Neural cell (in vitro differentiated cells): Measurements from ENCODE around the gene ZNF462. TPM values are rescaled to one million over a fixed set of nuclear protein-coding genes. Genes with fewer than 3 reads are reported as not detected.

Experiments used
- H2AFZ ChIP-seq: fragments of 200-600, 300-800 bp; sonication (generic), shearing (Covaris generic); 2 replicates; pipeline ENCODE4 v1.6.0; 2014; ENCODE audit warnings: low read depth, mild to moderate bottlenecking, antibody characterized with exemption, low read length, moderate library complexity
- H3F3A ChIP-seq: fragments of 200-600 bp; shearing (Covaris generic); 2 replicates; pipeline ENCODE4 v1.6.1; 2016; ENCODE audit warnings: mild to moderate bottlenecking, moderate library complexity, mixed read lengths, antibody characterized with exemption, low read length; ENCODE audit not compliant: insufficient read depth, poor library complexity, severe bottlenecking
- H3K27ac ChIP-seq: fragments of 200-600, 300-800 bp; sonication (generic), shearing (Covaris generic); 2 replicates; pipeline ENCODE4 v1.5.1; 2014; ENCODE audit warnings: mild to moderate bottlenecking, low read length, moderate library complexity
- H3K27me3 ChIP-seq: fragments of 300-800, 200-600 bp; sonication (generic), shearing (Covaris generic); 2 replicates; pipeline ENCODE4 v1.6.0; 2014; ENCODE audit warnings: mild to moderate bottlenecking, low read depth, low read length, moderate library complexity; ENCODE audit not compliant: insufficient read depth
- H3K36me3 ChIP-seq: fragments of 300-800, 200-600 bp; sonication (generic), shearing (Covaris generic); 2 replicates; pipeline ENCODE4 v1.5.1; 2014; ENCODE audit warnings: mild to moderate bottlenecking, antibody characterized with exemption, low read length, moderate library complexity; ENCODE audit not compliant: insufficient read depth
- H3K4me2 ChIP-seq: fragments of 300-800, 200-600 bp; sonication (generic), shearing (Covaris generic); 2 replicates; pipeline ENCODE4 v1.6.0; 2014; ENCODE audit warnings: mild to moderate bottlenecking, low read length
- H3K4me3 ChIP-seq: fragments of 300-800, 200-600 bp; sonication (generic), shearing (Covaris generic); 2 replicates; pipeline ENCODE4 v1.5.1; 2014; ENCODE audit warnings: mild to moderate bottlenecking, low read length, moderate library complexity
- H3K79me2 ChIP-seq: fragments of 200-600 bp; shearing (Covaris generic); replicated peaks from 2 replicates; pipeline ENCODE4 v1.6.0; 2014; ENCODE audit warnings: mild to moderate bottlenecking, low read length, moderate library complexity; ENCODE audit not compliant: insufficient read depth
- H3K9ac ChIP-seq: fragments of 300-800, 200-600 bp; sonication (generic), shearing (Covaris generic); 2 replicates; pipeline ENCODE4 v1.6.1; 2016; ENCODE audit warnings: mild to moderate bottlenecking, low read length, mixed read lengths
- H3K9me2 ChIP-seq: fragments of 200-600 bp; shearing (Covaris generic); 2 replicates; pipeline ENCODE4 v1.6.1; 2016; ENCODE audit warnings: mild to moderate bottlenecking, low read length, mixed read lengths; ENCODE audit not compliant: insufficient read depth
- H3K9me3 ChIP-seq: fragments of 200-600, 300-800 bp; sonication (generic), shearing (Covaris generic); 2 replicates; pipeline ENCODE4 v1.6.1; 2016; ENCODE audit warnings: mild to moderate bottlenecking, mixed run types, low read length, moderate library complexity, mixed read lengths
- H4K20me1 ChIP-seq: fragments of 200-600 bp; shearing (Covaris generic); 2 replicates; pipeline ENCODE4 v1.6.1; 2016; ENCODE audit warnings: mild to moderate bottlenecking, mixed run types; ENCODE audit not compliant: insufficient read depth
- EP300 ChIP-seq: fragments of 450-650 bp; conservative IDR thresholded peaks from 2 replicates; pipeline ENCODE4 v1.6.1; 2014; ENCODE audit warnings: antibody characterized with exemption, mild to moderate bottlenecking, moderate library complexity; ENCODE audit not compliant: poor library complexity, severe bottlenecking
- EZH2 ChIP-seq: fragments of 200-600, 300-800 bp; shearing (Covaris generic), sonication (generic); IDR thresholded peaks from 2 replicates; pipeline ENCODE4 v1.6.1; 2014; ENCODE audit warnings: antibody characterized with exemption, low read length, borderline replicate concordance, mild to moderate bottlenecking; ENCODE audit not compliant: insufficient read depth, poor library complexity, severe bottlenecking
- MXI1 ChIP-seq: fragments of 450-650 bp; conservative IDR thresholded peaks from 2 replicates; pipeline ENCODE4 v1.6.1; 2014; ENCODE audit warnings: antibody characterized with exemption, mild to moderate bottlenecking; ENCODE audit not compliant: poor library complexity, severe bottlenecking
- POLR2AphosphoS5 ChIP-seq: IDR thresholded peaks from 2 replicates; pipeline ENCODE4 v1.6.1; 2012
- RAD21 ChIP-seq: fragments of 450-650 bp; conservative IDR thresholded peaks from 2 replicates; pipeline ENCODE4 v1.6.1; 2014; ENCODE audit warnings: antibody characterized with exemption, mild to moderate bottlenecking, moderate library complexity
- SMC3 ChIP-seq: fragments of 450-650 bp; conservative IDR thresholded peaks from 2 replicates; pipeline ENCODE4 v1.6.1; 2014; ENCODE audit warnings: antibody characterized with exemption, mild to moderate bottlenecking, moderate library complexity; ENCODE audit not compliant: poor library complexity
- TAF1 ChIP-seq: IDR thresholded peaks from 2 replicates; pipeline ENCODE4 v1.6.1; 2012; ENCODE audit warnings: low read depth
- polyA plus RNA-seq: library from polyadenylated mRNA; depleted of rRNA; stranded (reverse); fragments of >200 nt; gene quantifications from 2 replicates; pipeline ENCODE4 v1.2.3, GENCODE V29; 2014
- TF ChIP-seq, protein P1 (sequence below): IDR thresholded peaks from 2 replicates; pipeline ENCODE4 v1.6.1; 2012; ENCODE audit warnings: borderline replicate concordance
- TF ChIP-seq, protein P2 (sequence below): fragments of 450-650 bp; IDR thresholded peaks from 2 replicates; pipeline ENCODE4 v1.5.1; 2014; ENCODE audit warnings: antibody characterized with exemption, mild to moderate bottlenecking, moderate library complexity; ENCODE audit not compliant: poor library complexity, severe bottlenecking

ZNF462 gene
- polyA plus RNA-seq, 1 donor from 2014 or later, result 9.1 TPM

DNA sequence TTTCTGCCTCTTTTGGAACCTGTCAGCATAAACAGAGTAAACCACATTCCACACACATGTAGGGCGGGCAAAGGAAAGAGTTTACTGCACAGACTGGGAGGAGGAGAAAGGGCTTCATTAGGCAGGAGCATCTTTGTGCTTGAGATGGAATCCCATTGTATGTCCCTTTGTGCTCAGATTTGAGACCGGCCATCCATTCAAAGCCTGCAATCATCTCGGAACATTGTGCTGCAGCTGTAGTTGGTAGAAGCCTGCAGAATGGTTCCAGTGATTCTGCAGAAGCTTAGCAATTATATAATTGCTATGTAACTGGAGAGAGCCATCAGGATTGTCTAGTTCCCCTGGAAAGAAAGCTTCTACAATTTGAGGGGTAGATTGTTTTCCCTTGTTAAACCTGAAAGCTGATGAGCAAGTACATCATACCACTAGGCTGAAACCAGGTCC is 16.5 kb downstream of the ZNF462 start:
- H3K79me2 ChIP-seq, result peaks cover 95% of the 10 kb centered on the region

DNA sequence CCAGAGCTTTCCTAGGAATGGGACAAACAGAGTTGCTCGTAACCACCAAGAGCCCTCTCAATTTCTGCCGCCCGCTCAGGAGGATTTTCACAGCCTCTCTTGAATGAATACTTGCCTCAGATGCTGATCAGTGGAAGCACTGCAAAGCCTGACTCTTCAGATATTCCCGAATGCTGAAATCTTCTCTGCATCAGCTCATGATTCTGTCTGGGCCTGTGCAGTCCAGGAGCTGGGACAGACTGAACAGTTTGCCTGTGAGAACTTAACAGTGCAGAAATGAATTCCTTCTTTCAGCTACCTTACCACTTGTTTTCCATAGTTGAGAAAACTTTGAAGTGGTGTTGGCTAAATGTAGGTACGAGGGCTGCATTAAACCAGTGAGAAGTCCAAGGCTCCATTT is 17.1 kb downstream of the ZNF462 start:
- no peak overlapping the region for H3K4me2 ChIP-seq
- H3K9ac ChIP-seq, result no peak overlapping the region
- no peaks in the 10 kb centered on the region for H3K27me3 ChIP-seq
- no peaks in the 10 kb centered on the region for H3K9me3 ChIP-seq
- no peaks in the 10 kb centered on the region for H3K9me2 ChIP-seq
- no peak overlapping the region for H2AFZ ChIP-seq
- peaks cover 4% of the 10 kb centered on the region for H4K20me1 ChIP-seq
- peak overlapping the region; percentile 17 for H3K27ac ChIP-seq
- no peaks in the 10 kb centered on the region for H3K36me3 ChIP-seq
- peaks cover 95% of the 10 kb centered on the region for H3K79me2 ChIP-seq
- TF ChIP-seq SMC3 (no peak), MXI1 (no peak), POLR2AphosphoS5 (no peak)
- no peaks in the 10 kb centered on the region for H3F3A ChIP-seq
- peak overlapping the region; percentile 28 for H3K4me3 ChIP-seq

More for the DNA sequence above, 16.5 kb downstream of the ZNF462 start:
- no peaks in the 10 kb centered on the region for H3K27me3 ChIP-seq
- peaks cover 4% of the 10 kb centered on the region for H4K20me1 ChIP-seq
- TF ChIP-seq TAF1, result no peak
- no peak for TF ChIP-seq EZH2
- no peak for TF ChIP-seq SMC3
- TF ChIP-seq, protein P1, sequence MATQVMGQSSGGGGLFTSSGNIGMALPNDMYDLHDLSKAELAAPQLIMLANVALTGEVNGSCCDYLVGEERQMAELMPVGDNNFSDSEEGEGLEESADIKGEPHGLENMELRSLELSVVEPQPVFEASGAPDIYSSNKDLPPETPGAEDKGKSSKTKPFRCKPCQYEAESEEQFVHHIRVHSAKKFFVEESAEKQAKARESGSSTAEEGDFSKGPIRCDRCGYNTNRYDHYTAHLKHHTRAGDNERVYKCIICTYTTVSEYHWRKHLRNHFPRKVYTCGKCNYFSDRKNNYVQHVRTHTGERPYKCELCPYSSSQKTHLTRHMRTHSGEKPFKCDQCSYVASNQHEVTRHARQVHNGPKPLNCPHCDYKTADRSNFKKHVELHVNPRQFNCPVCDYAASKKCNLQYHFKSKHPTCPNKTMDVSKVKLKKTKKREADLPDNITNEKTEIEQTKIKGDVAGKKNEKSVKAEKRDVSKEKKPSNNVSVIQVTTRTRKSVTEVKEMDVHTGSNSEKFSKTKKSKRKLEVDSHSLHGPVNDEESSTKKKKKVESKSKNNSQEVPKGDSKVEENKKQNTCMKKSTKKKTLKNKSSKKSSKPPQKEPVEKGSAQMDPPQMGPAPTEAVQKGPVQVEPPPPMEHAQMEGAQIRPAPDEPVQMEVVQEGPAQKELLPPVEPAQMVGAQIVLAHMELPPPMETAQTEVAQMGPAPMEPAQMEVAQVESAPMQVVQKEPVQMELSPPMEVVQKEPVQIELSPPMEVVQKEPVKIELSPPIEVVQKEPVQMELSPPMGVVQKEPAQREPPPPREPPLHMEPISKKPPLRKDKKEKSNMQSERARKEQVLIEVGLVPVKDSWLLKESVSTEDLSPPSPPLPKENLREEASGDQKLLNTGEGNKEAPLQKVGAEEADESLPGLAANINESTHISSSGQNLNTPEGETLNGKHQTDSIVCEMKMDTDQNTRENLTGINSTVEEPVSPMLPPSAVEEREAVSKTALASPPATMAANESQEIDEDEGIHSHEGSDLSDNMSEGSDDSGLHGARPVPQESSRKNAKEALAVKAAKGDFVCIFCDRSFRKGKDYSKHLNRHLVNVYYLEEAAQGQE, result no peak
- TF ChIP-seq MXI1, result no peak
- no peak for TF ChIP-seq EP300
- TF ChIP-seq POLR2AphosphoS5, result no peak
- no peaks in the 10 kb centered on the region for H3K9me3 ChIP-seq
- no peaks in the 10 kb centered on the region for H3K36me3 ChIP-seq
- H2AFZ ChIP-seq, result no peak overlapping the region
- H3K9ac ChIP-seq, result no peak overlapping the region
- peak overlapping the region; percentile 17 for H3K27ac ChIP-seq
- no peak overlapping the region for H3K4me2 ChIP-seq
- H3K9me2 ChIP-seq, result no peaks in the 10 kb centered on the region
- no peaks in the 10 kb centered on the region for H3F3A ChIP-seq
- peak overlapping the region; percentile 28 for H3K4me3 ChIP-seq

DNA sequence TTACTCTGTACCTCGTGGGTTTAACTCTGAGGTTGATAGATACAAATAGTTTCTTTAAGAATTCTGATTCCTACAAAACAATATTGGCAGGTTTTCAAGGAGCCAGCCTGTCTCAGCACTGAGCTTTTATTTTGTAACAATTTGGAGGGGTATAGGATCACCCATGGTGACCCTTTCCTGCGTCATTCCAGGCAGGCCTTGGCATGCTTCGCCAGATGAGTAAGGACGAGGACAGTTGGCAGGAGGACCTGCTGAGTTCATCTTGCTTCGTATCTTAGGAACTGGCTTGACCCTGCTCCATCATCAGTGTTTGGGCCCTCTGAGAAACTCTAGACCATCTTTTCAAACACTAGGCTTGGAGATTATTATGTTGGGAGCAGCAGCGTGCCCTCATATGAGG is 17.9 kb downstream of the ZNF462 start:
- peaks cover 95% of the 10 kb centered on the region for H3K79me2 ChIP-seq

More for the DNA sequence above, 17.9 kb downstream of the ZNF462 start:
- no peak overlapping the region for H3K27ac ChIP-seq
- H3K9me3 ChIP-seq, result no peaks in the 10 kb centered on the region
- no peak overlapping the region for H2AFZ ChIP-seq
- TF ChIP-seq TAF1 (no peak), MXI1 (no peak), POLR2AphosphoS5 (no peak), EZH2 (no peak), SMC3 (no peak), EP300 (no peak), RAD21 (no peak)
- TF ChIP-seq, protein P1, result no peak
- TF ChIP-seq, protein P2, sequence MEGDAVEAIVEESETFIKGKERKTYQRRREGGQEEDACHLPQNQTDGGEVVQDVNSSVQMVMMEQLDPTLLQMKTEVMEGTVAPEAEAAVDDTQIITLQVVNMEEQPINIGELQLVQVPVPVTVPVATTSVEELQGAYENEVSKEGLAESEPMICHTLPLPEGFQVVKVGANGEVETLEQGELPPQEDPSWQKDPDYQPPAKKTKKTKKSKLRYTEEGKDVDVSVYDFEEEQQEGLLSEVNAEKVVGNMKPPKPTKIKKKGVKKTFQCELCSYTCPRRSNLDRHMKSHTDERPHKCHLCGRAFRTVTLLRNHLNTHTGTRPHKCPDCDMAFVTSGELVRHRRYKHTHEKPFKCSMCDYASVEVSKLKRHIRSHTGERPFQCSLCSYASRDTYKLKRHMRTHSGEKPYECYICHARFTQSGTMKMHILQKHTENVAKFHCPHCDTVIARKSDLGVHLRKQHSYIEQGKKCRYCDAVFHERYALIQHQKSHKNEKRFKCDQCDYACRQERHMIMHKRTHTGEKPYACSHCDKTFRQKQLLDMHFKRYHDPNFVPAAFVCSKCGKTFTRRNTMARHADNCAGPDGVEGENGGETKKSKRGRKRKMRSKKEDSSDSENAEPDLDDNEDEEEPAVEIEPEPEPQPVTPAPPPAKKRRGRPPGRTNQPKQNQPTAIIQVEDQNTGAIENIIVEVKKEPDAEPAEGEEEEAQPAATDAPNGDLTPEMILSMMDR, result no peak
- H3K9me2 ChIP-seq, result no peaks in the 10 kb centered on the region
- H3K27me3 ChIP-seq, result no peaks in the 10 kb centered on the region
- H3F3A ChIP-seq, result no peaks in the 10 kb centered on the region
- no peak overlapping the region for H3K4me3 ChIP-seq
- H4K20me1 ChIP-seq, result peaks cover 4% of the 10 kb centered on the region
- H3K4me2 ChIP-seq, result no peak overlapping the region
- H3K36me3 ChIP-seq, result no peaks in the 10 kb centered on the region
- no peak overlapping the region for H3K9ac ChIP-seq
